ENCODE measurements around the gene SGIP1. TPM values are rescaled to one million over a fixed set of nuclear protein-coding genes. Genes with fewer than 3 reads are reported as not detected.

Gene SGIP1
- total and polyA plus RNA-seq, 2 of the 4 experiments (the other 2 are of a cell fraction), result 27.1 to 42.7 TPM

- Histone ChIP-seq H2BK20ac (ENCODE audit: low read depth, low read length) (peak overlapping the region; percentile 86), H3K4me2 (ENCODE audit: low read depth, low read length) (peak overlapping the region; percentile 53), H2AK9ac (replicated peaks; ENCODE audit: low read depth, low read length, poor library complexity) (no peak overlapping the region), H3K27ac (ENCODE audit: insufficient read depth, low read length) (peak overlapping the region; percentile 92), H3K4me3 (ENCODE audit: insufficient read depth, low read depth, low read length) (no peak overlapping the region), H3K14ac (replicated peaks; ENCODE audit: low read depth, low read length) (peak overlapping the region; percentile 70), H3K18ac (ENCODE audit: low read depth, low read length) (peak overlapping the region; percentile 75), H4K5ac (ENCODE audit: low read depth, low read length) (peak overlapping the region; percentile 51; the same call in 1 of the 2 replicates), H3K9me3 (ENCODE audit: control insufficient read depth, insufficient read depth, low read length) (no peaks in the 10 kb centered on the region), H4K8ac (ENCODE audit: low read depth in 2 of 2, low read length in 2 of 2) (peak overlapping the region; percentile 19 to 79), H2AFZ (replicated peaks; ENCODE audit: low read length, poor library complexity) (no peak overlapping the region), H3K36me3 (ENCODE audit: control insufficient read depth, insufficient read depth, low read length) (peaks cover 25% of the 10 kb centered on the region), H3K27me3 (ENCODE audit: control insufficient read depth, insufficient read depth, low read length) (no peaks in the 10 kb centered on the region), H2BK120ac (ENCODE audit: low read depth, low read length) (peak overlapping the region; percentile 98), H3K4me1 (ENCODE audit: control insufficient read depth, insufficient read depth, low read length) (peaks cover 34% of the 10 kb centered on the region), H2AK5ac (ENCODE audit: low read depth, low read length) (peak overlapping the region; percentile 93), H3K79me1 (ENCODE audit: low read depth in 1 of 2, low read length in 2 of 2) (peaks cover 23 to 72% of the 10 kb centered on the region in 2 experiments; a peak in 3 of 4 replicates), H3K9me1 (ENCODE audit: insufficient read depth, low read length) (peaks cover 24% of the 10 kb centered on the region), H3K9ac (ENCODE audit: low read depth, low read length) (peak overlapping the region; percentile 15; the same call in 1 of the 2 replicates), H2BK15ac (ENCODE audit: low read depth, low read length) (peak overlapping the region; percentile 60; the same call in 2 of the 3 replicates), H2BK5ac (ENCODE audit: low read depth, low read length, poor library complexity, severe bottlenecking) (peak overlapping the region; percentile 100), H4K20me1 (ENCODE audit: insufficient read depth, low read length) (peaks cover 14% of the 10 kb centered on the region; the same call in 1 of the 2 replicates), H3K23ac (ENCODE audit: low read depth, low read length) (peak overlapping the region; percentile 75), H3K56ac (ENCODE audit: extremely low read depth, insufficient read depth, low read length) (peak overlapping the region; percentile 72), H3K4ac (ENCODE audit: low read depth, low read length) (peak overlapping the region; percentile 98), H4K91ac (ENCODE audit: insufficient read depth, low read depth, low read length) (peak overlapping the region; percentile 81)
- ATAC-seq (ENCODE audit: low read depth), result peak; percentile 28
- intact Hi-C loops (cut with micrococcal nuclease) (no loop called here), in situ Hi-C loops (cut with MboI; ENCODE audit: low sequenced_read_pairs) (loop anchor here (25.0 kb wide), 1 partner anchor 391 kb away; no protein-coding TSS in a partner anchor), dilution Hi-C loops (cut with HindIII; ENCODE audit: low sequenced_read_pairs, unreplicated experiment) (no loop called here)
- TF ChIP-seq, protein P1, sequence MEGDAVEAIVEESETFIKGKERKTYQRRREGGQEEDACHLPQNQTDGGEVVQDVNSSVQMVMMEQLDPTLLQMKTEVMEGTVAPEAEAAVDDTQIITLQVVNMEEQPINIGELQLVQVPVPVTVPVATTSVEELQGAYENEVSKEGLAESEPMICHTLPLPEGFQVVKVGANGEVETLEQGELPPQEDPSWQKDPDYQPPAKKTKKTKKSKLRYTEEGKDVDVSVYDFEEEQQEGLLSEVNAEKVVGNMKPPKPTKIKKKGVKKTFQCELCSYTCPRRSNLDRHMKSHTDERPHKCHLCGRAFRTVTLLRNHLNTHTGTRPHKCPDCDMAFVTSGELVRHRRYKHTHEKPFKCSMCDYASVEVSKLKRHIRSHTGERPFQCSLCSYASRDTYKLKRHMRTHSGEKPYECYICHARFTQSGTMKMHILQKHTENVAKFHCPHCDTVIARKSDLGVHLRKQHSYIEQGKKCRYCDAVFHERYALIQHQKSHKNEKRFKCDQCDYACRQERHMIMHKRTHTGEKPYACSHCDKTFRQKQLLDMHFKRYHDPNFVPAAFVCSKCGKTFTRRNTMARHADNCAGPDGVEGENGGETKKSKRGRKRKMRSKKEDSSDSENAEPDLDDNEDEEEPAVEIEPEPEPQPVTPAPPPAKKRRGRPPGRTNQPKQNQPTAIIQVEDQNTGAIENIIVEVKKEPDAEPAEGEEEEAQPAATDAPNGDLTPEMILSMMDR (conservative IDR thresholded peaks at IDR 0.05; ENCODE audit: low read depth, low read length), result no peak
- peak; percentile 88 for TF ChIP-seq CEBPB (IDR thresholded peaks at IDR 0.05; ENCODE audit: low read depth, low read length)
- ChIA-PET POLR2A (ENCODE audit: unreplicated experiment) (interaction anchor here (1.0 to 1.2 kb wide), 2 partner anchors 13 to 19 kb away, joined by 3 to 4 read pairs; partner anchors contain the start of gene SGIP1), CTCF (no interaction called here)
- no CpG with 5 or more reads among the region's 4 CpGs for WGBS, 2 experiments (ENCODE audit: extremely low coverage in 2 of 2, insufficient read length in 1 of 2)
- peak; percentile 81 for DNase-seq
- BruUV-seq (replicated peaks), result no TSS peak
These were observed 12.3 kb downstream of the SGIP1 start for GRCh38 chr1:66546047-66546810.

Measured in IMR-90 (cell line).